ENCODE results near the gene GREM2. TPM values are rescaled to one million over a fixed set of nuclear protein-coding genes. Genes with fewer than 3 reads are reported as not detected.

GREM2 gene
- total RNA-seq, 4 donors from 2014 or later, result 1.8 to 8.9 (median 3.3) TPM

- ATAC-seq, result no peak
- 34 to 50% methylated on average over 2 of the region's 2 CpGs for WGBS, 2 donors (ENCODE audit: low coverage in 1 of 2)
- Histone ChIP-seq H3K27me3 (no peaks in the 10 kb centered on the region), H3K27ac (no peak overlapping the region), H3K9me3 (no peaks in the 10 kb centered on the region), H3K4me3 (no peak overlapping the region), H3K36me3 (no peaks in the 10 kb centered on the region), H3K4me1 (no peaks in the 10 kb centered on the region)
- no peak for TF ChIP-seq POLR2AphosphoS5 (IDR thresholded peaks at IDR 0.05)
- TF ChIP-seq EP300 (IDR thresholded peaks at IDR 0.05), result no peak
- no peak for TF ChIP-seq CTCF (IDR thresholded peaks at IDR 0.05)
- no peak for TF ChIP-seq POLR2A (IDR thresholded peaks at IDR 0.05)
Observed at GRCh38 chr1:240501115-240501514, 110.8 kb downstream of the GREM2 start.

GRCh38 chr1:240500647-240501046 is 111.3 kb downstream of the GREM2 start:
- no peak for TF ChIP-seq CTCF (IDR thresholded peaks at IDR 0.05)
- no peak for TF ChIP-seq POLR2AphosphoS5 (IDR thresholded peaks at IDR 0.05)
- TF ChIP-seq EP300 (IDR thresholded peaks at IDR 0.05), result no peak
- no peak for TF ChIP-seq POLR2A (IDR thresholded peaks at IDR 0.05)
- no peak for ATAC-seq
- Histone ChIP-seq H3K36me3 (no peaks in the 10 kb centered on the region), H3K4me3 (no peak overlapping the region), H3K4me1 (no peaks in the 10 kb centered on the region), H3K9me3 (no peaks in the 10 kb centered on the region), H3K27ac (no peak overlapping the region), H3K27me3 (no peaks in the 10 kb centered on the region)
- WGBS, 2 donors (ENCODE audit: low coverage in 1 of 2), result 86 to 90% methylated on average over 3 to 4 of the region's 4 CpGs

GRCh38 chr1:240499012-240499411 is 112.9 kb downstream of the GREM2 start:
- no peak for ATAC-seq
- no peak for TF ChIP-seq POLR2AphosphoS5 (IDR thresholded peaks at IDR 0.05)
- no peak for TF ChIP-seq POLR2A (IDR thresholded peaks at IDR 0.05)
- no peak for TF ChIP-seq EP300 (IDR thresholded peaks at IDR 0.05)
- no peak for TF ChIP-seq CTCF (IDR thresholded peaks at IDR 0.05)
- no peaks in the 10 kb centered on the region for H3K4me1 ChIP-seq
- H3K27me3 ChIP-seq, result no peaks in the 10 kb centered on the region
- no peak overlapping the region for H3K4me3 ChIP-seq
- H3K27ac ChIP-seq, result no peak overlapping the region
- H3K9me3 ChIP-seq, result no peaks in the 10 kb centered on the region
- H3K36me3 ChIP-seq, result no peaks in the 10 kb centered on the region
- WGBS, 2 donors (ENCODE audit: low coverage in 1 of 2), result 88 to 100% methylated on average over 1 of the region's 2 CpGs

GRCh38 chr1:240498335-240498734 is 113.6 kb downstream of the GREM2 start:
- no peak overlapping the region for H3K27ac ChIP-seq
- no peak for ATAC-seq
- WGBS, 2 donors (ENCODE audit: low coverage in 1 of 2), result 92% methylated on average over 4 to 7 of the region's 8 CpGs

More at GRCh38 chr1:240498335-240498734, 113.6 kb downstream of the GREM2 start:
- H3K4me3 ChIP-seq, result no peak overlapping the region
- H3K27me3 ChIP-seq, result no peaks in the 10 kb centered on the region
- no peaks in the 10 kb centered on the region for H3K9me3 ChIP-seq
- H3K4me1 ChIP-seq, result no peaks in the 10 kb centered on the region
- TF ChIP-seq EP300 (IDR thresholded peaks at IDR 0.05) (no peak), POLR2AphosphoS5 (IDR thresholded peaks at IDR 0.05) (no peak), POLR2A (IDR thresholded peaks at IDR 0.05) (no peak), CTCF (IDR thresholded peaks at IDR 0.05) (no peak)
- no peaks in the 10 kb centered on the region for H3K36me3 ChIP-seq

All from gastroesophageal sphincter (tissue), 4 donors.